Measurements from ENCODE around the gene DNASE1L1.
"Not testable (repeated sequence)": the region's sequence is repeated elsewhere in the genome, so short reads cannot be mapped to it uniquely, and the experiment has no call there.

Gene DNASE1L1

DNA sequence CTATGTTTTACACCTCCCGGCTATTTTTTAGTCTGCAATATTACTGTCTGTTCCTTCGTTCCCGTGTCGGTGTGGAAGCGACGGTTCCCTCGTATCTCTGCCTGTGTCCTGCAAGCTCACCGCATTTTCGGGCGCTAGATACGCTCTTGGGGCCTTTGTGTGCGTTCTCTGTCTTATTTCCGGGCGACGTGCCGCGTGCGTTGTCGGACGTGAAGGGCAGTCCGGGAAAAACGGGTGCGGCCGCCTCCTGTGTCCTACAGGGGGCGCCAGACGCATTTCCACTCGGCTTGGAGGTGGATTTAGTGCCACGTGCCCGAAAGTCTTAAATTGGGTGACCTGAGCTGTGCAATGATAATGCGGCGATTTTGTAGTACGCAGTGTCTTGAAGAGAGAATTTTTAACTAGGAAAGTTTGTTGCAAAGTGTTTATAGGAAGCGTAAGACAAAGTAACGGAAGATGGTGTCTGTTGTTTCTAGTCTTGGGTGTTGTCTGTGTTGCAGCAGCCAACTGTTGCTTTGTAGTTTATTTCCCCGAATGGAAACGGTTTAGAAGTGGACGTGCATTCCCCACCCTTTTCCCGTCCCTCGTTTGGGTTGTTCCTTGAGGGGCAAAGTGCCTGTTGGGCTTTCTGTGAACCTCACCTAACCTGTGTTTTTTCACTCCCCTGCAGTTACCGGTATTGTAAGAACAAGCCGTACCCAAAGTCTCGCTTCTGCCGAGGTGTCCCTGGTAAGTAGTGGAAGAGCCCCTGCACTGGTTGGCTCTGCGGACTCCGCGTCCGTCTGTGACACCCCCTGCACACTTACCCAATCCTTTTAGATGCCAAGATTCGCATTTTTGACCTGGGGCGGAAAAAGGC is 10.2 kb downstream of the DNASE1L1 start:
- H3K9me3 ChIP-seq (replicated peaks; ENCODE audit: insufficient read depth, low read length), result no peaks in the 10 kb centered on the region
- TF ChIP-seq EZH2 (optimal IDR thresholded peaks at IDR 0.05; ENCODE audit: low read depth, low read length), result no peak
- TF ChIP-seq, protein P1, sequence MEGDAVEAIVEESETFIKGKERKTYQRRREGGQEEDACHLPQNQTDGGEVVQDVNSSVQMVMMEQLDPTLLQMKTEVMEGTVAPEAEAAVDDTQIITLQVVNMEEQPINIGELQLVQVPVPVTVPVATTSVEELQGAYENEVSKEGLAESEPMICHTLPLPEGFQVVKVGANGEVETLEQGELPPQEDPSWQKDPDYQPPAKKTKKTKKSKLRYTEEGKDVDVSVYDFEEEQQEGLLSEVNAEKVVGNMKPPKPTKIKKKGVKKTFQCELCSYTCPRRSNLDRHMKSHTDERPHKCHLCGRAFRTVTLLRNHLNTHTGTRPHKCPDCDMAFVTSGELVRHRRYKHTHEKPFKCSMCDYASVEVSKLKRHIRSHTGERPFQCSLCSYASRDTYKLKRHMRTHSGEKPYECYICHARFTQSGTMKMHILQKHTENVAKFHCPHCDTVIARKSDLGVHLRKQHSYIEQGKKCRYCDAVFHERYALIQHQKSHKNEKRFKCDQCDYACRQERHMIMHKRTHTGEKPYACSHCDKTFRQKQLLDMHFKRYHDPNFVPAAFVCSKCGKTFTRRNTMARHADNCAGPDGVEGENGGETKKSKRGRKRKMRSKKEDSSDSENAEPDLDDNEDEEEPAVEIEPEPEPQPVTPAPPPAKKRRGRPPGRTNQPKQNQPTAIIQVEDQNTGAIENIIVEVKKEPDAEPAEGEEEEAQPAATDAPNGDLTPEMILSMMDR (IDR thresholded peaks at IDR 0.05; ENCODE audit: low read length), result peak; percentile 73
- no peak for TF ChIP-seq EZH2phosphoT487 (IDR thresholded peaks at IDR 0.05; ENCODE audit: low read length)

DNA sequence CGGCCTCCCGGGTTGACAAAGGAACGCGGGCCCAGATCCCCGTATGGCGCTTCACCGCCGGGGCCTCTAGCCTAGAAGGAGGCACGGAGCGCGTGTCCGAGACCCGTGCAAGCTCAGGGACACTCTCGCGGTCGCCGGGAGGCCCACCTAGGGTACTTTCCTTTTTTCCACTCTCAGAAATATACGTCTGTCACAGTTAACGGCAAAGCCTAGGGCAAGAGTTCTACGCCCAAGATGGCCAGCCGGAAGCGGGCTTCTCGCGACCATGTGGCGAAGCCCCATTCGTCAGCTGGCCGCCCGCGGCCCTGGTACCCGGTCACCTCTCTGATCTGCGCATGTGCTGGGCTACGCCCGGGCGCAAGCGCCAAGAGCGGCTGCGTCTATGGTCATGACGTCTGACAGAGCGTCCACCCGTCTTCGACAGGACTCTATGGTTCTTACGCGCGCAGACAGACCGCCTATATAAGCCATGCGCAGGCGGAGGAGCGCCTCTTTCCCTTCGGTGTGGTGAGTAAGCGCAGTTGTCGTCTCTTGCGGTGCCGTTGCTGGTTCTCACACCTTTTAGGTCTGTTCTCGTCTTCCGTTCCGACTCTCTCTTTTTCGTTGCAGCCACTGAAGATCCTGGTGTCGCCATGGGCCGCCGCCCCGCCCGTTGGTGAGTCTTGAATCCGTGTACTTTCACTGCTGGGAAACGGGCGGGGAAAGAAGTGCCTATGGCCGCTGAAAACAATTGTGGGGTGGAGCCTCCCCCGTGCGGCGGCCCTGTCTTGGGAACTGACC is 11.0 kb downstream of the DNASE1L1 start, which contains the start of gene RPL10:
TSS of gene RPL10 (plus strand) at position 490 of the 780 bp plus-strand sequence. CDS start at position 633, 143 bp downstream.
- no peaks in the 10 kb centered on the region for H3K4me1 ChIP-seq (ENCODE audit: low read length)
- peaks cover 18% of the 10 kb centered on the region for H3K79me2 ChIP-seq (ENCODE audit: low read length)
- peak within 1 kb of the TSS; percentile 97 for H3K27ac ChIP-seq (ENCODE audit: low read length)
- H3K9ac ChIP-seq (ENCODE audit: low read length), result peak within 1 kb of the TSS; percentile 100
- peak; percentile 96 for DNase-seq
- H4K20me1 ChIP-seq (ENCODE audit: insufficient read depth, low read length), result 0 out of 2 replicates have a peak, but pooled peaks cover 9% of the 10 kb centered on the region
- H3K4me3 ChIP-seq (ENCODE audit: low read length), result peak within 1 kb of the TSS; percentile 87
- peak within 1 kb of the TSS; percentile 45; the same call in 1 of the 2 replicates for H2AFZ ChIP-seq (ENCODE audit: low read length)
- no peaks in the 10 kb centered on the region for H3K9me2 ChIP-seq (replicated peaks; ENCODE audit: insufficient read depth, low read length)
- H3K36me3 ChIP-seq (replicated peaks; ENCODE audit: insufficient read depth, low read length), result peaks cover 9% of the 10 kb centered on the region; the same call in 1 of the 2 replicates
- H3F3A ChIP-seq (ENCODE audit: insufficient read depth, low read length), result peaks cover 38% of the 10 kb centered on the region
- no peaks in the 10 kb centered on the region for H3K27me3 ChIP-seq (replicated peaks; ENCODE audit: insufficient read depth, low read length)
- H3K4me2 ChIP-seq (ENCODE audit: low read depth, low read length), result peak within 1 kb of the TSS; percentile 82
- no peaks in the 10 kb centered on the region for H3K9me3 ChIP-seq (replicated peaks; ENCODE audit: insufficient read depth, low read length)
- TF ChIP-seq, protein P1 (IDR thresholded peaks at IDR 0.05; ENCODE audit: low read length), result no peak
- TF ChIP-seq EZH2phosphoT487 (IDR thresholded peaks at IDR 0.05; ENCODE audit: low read length) (no peak), EZH2 (optimal IDR thresholded peaks at IDR 0.05; ENCODE audit: low read depth, low read length) (no peak)

More for the DNA sequence above, 10.2 kb downstream of the DNASE1L1 start:
- H4K20me1 ChIP-seq (ENCODE audit: insufficient read depth, low read length), result 0 out of 2 replicates have a peak, but pooled peaks cover 9% of the 10 kb centered on the region
- H3K4me3 ChIP-seq (ENCODE audit: low read length), result peak overlapping the region; percentile 87
- H3K4me1 ChIP-seq (ENCODE audit: low read length), result no peaks in the 10 kb centered on the region
- peaks cover 38% of the 10 kb centered on the region for H3F3A ChIP-seq (ENCODE audit: insufficient read depth, low read length)
- H3K4me2 ChIP-seq (ENCODE audit: low read depth, low read length), result peak overlapping the region; percentile 78
- peak; percentile 81 for DNase-seq
- H3K36me3 ChIP-seq (replicated peaks; ENCODE audit: insufficient read depth, low read length), result peaks cover 9% of the 10 kb centered on the region; the same call in 1 of the 2 replicates
- H3K79me2 ChIP-seq (ENCODE audit: low read length), result peaks cover 18% of the 10 kb centered on the region
- no peak overlapping the region for H2AFZ ChIP-seq (ENCODE audit: low read length)
- no peaks in the 10 kb centered on the region for H3K27me3 ChIP-seq (replicated peaks; ENCODE audit: insufficient read depth, low read length)
- peak overlapping the region; percentile 97 for H3K27ac ChIP-seq (ENCODE audit: low read length)
- no peaks in the 10 kb centered on the region for H3K9me2 ChIP-seq (replicated peaks; ENCODE audit: insufficient read depth, low read length)
- H3K9ac ChIP-seq (ENCODE audit: low read length), result peak overlapping the region; percentile 100

DNA sequence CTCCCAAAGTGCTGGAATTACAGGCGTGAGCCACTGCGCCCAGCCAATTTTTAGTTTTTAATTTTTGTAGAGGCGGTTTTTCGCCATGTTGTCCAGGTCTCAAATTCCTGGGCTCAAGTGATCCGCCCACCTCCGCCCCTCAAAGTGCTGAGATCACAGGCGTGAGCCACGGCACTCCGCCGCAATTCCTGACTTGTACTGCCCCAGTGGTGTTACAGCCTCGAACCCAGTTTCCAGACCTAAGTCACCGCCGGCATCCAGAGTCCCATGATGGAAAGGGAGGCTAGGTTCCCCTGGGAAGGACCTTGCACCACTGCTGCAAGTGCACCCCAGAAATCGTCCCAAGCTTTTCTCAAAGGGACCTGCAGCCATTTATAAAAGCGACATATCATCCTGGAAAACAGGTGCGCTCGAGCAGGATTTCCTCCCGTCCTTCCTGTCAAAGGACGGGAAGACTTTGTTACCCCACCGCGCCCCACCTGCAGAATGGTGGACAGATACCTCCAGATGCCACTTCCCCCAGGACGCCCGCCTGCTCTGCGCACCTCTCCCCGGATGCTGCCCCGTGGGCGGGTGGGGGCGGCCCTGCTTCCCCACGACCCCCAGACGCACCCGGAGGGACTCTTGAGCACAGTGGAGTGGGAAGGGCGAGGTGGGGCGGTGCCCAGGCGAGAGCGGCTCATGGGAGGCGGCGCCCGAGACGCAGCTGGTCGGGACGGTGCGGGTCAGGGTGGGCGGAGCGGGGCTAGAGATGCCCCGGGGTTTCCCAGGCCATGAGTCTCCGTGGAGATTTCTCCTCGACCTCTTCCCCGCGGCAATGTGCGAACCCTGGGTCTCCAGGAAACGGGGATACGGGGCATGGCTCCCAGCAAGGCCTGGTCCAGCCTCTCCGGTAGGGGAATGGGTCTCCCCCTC is 11.8 kb downstream of the DNASE1L1 start:
- no peaks in the 10 kb centered on the region for H3K4me1 ChIP-seq (ENCODE audit: low read length)
- H3K27me3 ChIP-seq (replicated peaks; ENCODE audit: insufficient read depth, low read length), result no peaks in the 10 kb centered on the region
- H4K20me1 ChIP-seq (ENCODE audit: insufficient read depth, low read length), result 0 out of 2 replicates have a peak, but pooled peaks cover 9% of the 10 kb centered on the region
- H3K9ac ChIP-seq (ENCODE audit: low read length), result peak overlapping the region; percentile 100
- H2AFZ ChIP-seq (ENCODE audit: low read length), result peak overlapping the region; percentile 45; the same call in 1 of the 2 replicates
- H3K27ac ChIP-seq (ENCODE audit: low read length), result peak overlapping the region; percentile 97
- DNase-seq, result peak; percentile 68
- TF ChIP-seq EZH2phosphoT487 (IDR thresholded peaks at IDR 0.05; ENCODE audit: low read length) (no peak), EZH2 (optimal IDR thresholded peaks at IDR 0.05; ENCODE audit: low read depth, low read length) (no peak)
- TF ChIP-seq, protein P1 (IDR thresholded peaks at IDR 0.05; ENCODE audit: low read length), result no peak
- H3K36me3 ChIP-seq (replicated peaks; ENCODE audit: insufficient read depth, low read length), result peaks cover 9% of the 10 kb centered on the region; the same call in 1 of the 2 replicates
- peaks cover 18% of the 10 kb centered on the region for H3K79me2 ChIP-seq (ENCODE audit: low read length)
- peaks cover 36% of the 10 kb centered on the region for H3F3A ChIP-seq (ENCODE audit: insufficient read depth, low read length)
- peak overlapping the region; percentile 82 for H3K4me2 ChIP-seq (ENCODE audit: low read depth, low read length)
- no peaks in the 10 kb centered on the region for H3K9me3 ChIP-seq (replicated peaks; ENCODE audit: insufficient read depth, low read length)
- H3K4me3 ChIP-seq (ENCODE audit: low read length), result peak overlapping the region; percentile 87
- no peaks in the 10 kb centered on the region for H3K9me2 ChIP-seq (replicated peaks; ENCODE audit: insufficient read depth, low read length)

DNA sequence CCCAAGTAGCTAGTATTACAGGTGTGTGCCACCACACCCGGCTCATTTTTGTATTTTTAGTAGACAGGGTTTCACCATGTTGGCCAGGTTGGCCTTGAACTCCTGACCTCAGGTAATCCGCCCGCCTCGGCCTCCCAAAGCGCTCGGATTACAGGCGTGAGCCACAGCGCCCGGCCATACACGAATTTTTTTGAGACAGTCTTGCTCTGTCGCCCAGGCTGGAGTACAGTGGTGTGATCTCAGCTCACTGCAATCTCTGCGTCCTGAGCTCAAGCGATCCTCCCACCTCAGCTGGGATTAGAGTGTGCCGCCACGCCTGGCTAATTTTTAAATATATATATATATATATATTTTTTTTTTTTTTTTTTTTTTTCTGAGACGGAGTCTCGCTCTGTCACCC is 12.7 kb downstream of the DNASE1L1 start:
- not testable (repeated sequence) for H3K9ac ChIP-seq (ENCODE audit: low read length); H2AFZ ChIP-seq (ENCODE audit: low read length); DNase-seq; H3K36me3 ChIP-seq (replicated peaks; ENCODE audit: insufficient read depth, low read length); H3K4me2 ChIP-seq (ENCODE audit: low read depth, low read length); H3K4me1 ChIP-seq (ENCODE audit: low read length); H3K4me3 ChIP-seq (ENCODE audit: low read length); H3K9me2 ChIP-seq (replicated peaks; ENCODE audit: insufficient read depth, low read length); H4K20me1 ChIP-seq (ENCODE audit: insufficient read depth, low read length); H3K9me3 ChIP-seq (replicated peaks; ENCODE audit: insufficient read depth, low read length); H3K27ac ChIP-seq (ENCODE audit: low read length); H3K27me3 ChIP-seq (replicated peaks; ENCODE audit: insufficient read depth, low read length)
- H3F3A ChIP-seq (ENCODE audit: insufficient read depth, low read length), result peaks cover 27% of the 10 kb centered on the region
- H3K79me2 ChIP-seq (ENCODE audit: low read length), result peaks cover 18% of the 10 kb centered on the region

All from MM.1S (cell line).